Mucosa of gallbladder (tissue), 1 donor: ENCODE measurements around the gene EN2. TPM values are rescaled to one million over a fixed set of nuclear protein-coding genes. Genes with fewer than 3 reads are reported as not detected.

Experiments
- DNase-seq: peaks from one replicate; pipeline ENCODE4 v3.0.0-alpha.2; 2020; ENCODE audit warnings: low spot score
- total RNA-seq: library from RNA; stranded (reverse); gene quantifications from one replicate; pipeline ENCODE4 v1.2.1, GENCODE V29; 2021
- donor health status: DM: no; HTN: no; CAD: no.

Gene EN2
- total RNA-seq, 1 donor from 2014 or later, result not detected

GRCh38 chr7:155486783-155487508 is 29.0 kb downstream of the EN2 start:
- DNase-seq, result no peak

DNA sequence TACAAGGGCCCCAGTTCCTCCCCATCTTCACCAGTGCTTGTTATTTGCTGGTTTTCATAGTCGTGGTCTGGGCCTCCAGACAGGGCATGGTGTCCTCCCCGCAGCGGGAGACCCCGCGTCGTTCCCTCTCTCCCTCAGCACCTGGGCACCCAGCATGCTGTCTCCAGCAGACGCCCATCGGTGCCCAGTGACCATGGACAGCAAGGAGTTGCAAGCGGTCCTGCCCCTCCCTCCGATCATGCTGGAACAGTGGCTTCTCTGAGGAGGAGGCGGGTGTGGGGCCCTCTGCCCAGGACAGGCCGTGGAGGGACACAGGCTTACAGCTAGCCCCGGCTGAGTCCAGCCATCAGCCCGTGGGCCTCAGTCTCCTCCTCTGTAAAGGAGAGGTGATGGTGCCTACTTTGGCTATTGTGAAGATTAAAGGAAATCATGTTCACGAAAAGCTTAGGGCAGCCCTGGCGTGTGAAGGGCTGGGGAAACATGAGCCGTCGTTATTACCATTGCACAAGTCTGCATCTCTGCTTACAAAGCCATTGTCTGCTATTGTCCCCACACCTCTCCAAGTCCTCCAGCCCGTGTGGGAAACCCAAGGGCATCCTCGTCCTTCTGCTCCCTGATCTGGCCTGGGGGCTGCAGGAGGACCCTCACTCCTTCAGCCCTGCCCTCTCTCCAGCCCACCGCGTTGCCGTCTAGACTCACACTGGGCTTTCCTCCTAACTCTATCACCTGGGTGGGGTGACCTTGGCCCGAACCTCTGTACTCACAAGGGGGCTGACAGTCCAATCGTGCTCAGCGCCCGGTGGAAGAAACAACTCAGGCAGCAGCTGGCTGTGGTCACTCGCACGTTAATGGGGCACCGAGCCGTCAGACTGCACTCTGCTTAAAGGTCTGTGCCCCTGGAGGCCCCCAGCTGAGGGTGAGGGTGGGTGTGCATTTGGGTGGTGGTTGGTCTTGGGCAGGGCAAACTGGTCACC is 29.9 kb downstream of the EN2 start:
- no peak for DNase-seq

GRCh38 chr7:155488483-155489127 is 30.7 kb downstream of the EN2 start:
- no peak for DNase-seq

DNA sequence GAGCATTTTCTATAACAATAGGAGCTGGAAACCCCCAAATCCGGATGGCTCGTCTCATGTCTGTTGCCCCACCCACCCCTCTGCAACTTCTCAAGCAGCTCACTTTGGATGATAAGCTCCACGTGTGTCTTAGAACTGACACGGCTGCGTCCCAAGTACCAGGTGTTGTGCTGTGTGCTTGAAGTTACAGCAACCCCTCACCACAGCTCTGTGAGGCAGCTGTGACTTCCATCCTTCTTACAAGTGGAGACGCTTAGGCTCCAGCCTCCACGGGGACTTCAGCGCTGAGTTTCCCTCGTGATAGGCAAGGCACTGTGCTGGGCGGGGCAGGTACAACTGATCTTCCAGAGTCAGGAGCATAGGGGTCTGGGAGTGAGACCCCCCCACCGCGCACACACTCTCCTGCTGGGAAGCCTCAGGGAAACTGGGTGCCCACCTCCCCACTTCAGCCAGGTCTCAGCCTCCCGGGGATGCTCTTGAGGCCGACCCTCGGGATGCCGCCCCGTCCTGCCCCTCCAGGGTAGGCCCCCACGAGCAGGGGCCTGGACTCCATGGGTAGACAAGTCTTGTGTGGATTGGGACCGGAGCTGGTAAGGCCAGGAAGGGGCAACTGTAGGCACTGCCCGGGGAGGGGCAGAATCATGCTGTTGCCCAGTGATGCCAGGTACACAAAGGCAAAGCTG is 31.4 kb downstream of the EN2 start:
- DNase-seq, result no peak

GRCh38 chr7:155489862-155490696 is 32.1 kb downstream of the EN2 start:
- no peak for DNase-seq

DNA sequence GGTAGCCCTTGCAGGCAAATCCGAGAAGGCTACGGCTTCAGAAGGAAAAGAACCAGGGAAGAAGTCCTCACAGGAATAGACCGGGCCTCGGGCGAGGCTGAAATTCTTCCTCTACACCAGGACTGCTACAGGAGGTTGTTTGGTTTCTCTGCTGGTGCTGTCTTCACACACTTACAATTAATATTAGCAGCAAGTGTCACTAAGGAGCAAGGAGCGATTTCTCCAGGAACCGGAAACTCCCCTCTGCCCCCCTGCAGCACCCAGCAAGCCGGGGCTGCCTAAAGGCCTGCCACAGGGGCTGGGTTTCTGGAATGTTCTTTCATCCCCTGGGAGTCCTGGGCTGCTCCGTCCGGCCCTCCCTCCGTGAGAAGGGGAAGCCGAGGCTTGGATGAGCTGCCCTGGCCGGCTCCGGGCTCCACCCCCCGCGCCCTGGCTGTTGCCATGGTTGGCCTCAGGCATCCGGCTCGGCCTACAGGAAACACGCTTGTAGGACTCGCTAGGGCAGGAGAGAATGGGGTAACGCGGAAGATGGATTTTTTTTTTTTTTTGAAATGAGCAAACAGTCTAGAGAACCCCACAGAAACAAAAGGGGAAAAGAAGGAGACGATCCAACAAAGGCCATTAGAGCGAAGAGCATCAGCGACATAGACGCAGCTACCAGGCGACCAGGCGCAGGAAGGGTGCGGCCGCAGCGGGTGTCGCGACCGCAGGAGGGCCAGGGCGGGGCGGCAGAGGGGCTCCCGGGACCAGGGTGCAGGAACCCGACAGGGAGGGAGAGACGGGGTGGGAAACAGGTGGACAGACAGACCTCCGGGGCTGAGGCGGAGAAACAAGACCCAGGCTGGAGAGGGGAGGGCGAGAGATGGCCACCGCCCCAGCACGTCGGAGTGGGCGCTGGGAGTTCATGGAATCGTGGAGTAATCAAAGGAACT is 33.0 kb downstream of the EN2 start:
- peak; percentile 49 for DNase-seq

GRCh38 chr7:155491812-155492211 is 33.9 kb downstream of the EN2 start:
- DNase-seq, result no peak

DNA sequence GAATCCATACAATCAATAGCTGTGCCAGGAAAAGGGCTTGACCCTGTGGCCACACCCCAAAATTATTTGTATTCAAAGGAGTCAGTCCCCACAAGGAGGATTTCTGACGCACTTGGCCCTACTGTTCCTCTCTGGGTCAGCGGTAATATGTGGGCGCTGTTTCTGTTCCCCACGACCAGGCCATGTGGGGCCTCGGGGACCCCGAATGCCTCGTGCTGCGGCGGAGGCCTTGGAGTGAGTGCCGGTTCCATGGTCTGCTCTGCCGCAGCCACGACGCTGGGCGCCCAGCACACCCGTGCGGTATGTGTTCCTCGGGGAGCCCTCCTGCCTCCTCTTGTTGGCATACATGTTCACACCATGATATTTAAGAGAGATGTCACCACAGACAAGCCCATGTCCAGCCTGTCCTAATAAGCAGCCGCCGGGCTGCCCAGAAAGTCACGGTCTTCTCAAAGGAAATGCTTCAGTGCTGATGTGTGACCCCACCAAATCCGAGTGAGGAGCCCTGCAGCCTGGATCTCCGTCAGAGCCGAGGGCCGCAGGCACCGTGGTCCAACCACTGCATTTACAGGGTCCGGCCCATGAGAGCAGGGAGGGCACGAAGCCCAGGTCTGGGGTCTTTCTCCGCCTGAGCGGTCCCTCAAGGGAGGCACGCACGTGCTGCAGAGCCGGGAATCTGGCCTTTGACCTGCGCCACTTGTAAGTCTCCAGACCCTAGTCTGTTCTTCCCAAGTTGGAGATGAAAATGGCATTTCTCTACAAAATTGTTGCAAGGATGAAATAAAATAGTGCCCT is 36.0 kb downstream of the EN2 start:
- no peak for DNase-seq

DNA sequence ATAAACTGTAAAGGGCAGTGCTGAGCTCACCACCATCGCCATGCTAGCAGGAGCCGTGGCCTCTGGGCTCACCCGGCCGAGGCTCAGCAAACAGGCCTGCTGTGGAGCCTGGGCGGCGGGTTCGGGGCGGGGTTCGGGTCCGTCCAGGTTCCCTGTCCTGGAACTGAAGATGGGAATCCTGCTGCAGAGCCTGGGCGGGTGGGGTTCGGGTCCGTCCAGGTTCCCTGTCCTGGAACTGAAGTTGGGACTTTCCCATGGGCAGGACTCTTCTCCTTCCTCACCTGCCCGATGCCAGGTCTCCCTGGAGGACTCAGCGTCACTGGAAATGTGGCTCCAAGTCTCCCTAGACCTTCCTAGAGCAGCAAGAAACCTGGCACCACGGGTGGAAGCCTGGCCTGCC is 36.6 kb downstream of the EN2 start:
- DNase-seq, result no peak

DNA sequence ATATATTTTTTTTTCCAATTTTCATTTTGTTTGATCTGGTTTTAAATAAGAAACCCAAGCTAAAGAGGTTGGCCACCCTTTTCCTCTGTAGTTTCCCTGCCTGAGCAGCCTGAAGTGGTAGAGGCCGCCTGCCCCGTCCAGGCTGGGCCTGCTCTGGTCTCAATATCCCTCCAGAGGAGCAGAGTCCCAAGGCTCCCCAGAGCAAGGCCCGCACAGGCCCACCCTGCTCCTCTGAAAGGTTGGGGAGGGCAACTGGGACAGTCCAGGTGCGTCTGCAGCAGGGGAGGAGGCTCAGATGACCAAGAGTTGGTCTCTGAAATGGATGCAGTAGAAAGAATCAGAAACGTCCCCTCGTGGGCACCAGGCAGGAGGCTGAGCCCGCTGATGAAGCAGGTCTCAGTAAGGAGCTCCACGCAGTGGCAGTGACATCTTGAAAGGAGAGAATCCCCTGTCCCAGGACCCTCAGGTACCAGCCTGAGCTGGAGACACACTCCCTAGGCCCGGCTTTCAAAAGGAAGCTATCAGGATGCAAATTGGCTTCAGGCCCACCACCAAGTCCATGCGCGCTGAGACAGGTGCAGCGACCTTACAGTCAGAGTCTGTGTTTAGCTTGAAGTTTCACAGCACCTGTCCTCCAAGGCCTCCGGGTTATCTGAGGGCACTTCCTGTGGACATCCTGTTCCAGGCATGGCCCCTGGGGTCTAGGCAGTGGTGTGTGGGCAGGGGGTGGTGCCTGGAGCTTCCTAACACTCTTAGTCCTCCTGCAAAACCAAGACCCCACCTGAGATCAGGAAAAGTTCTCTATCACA is 37.7 kb downstream of the EN2 start:
- no peak for DNase-seq

GRCh38 chr7:155496267-155497005 is 38.5 kb downstream of the EN2 start:
- DNase-seq, result no peak

DNA sequence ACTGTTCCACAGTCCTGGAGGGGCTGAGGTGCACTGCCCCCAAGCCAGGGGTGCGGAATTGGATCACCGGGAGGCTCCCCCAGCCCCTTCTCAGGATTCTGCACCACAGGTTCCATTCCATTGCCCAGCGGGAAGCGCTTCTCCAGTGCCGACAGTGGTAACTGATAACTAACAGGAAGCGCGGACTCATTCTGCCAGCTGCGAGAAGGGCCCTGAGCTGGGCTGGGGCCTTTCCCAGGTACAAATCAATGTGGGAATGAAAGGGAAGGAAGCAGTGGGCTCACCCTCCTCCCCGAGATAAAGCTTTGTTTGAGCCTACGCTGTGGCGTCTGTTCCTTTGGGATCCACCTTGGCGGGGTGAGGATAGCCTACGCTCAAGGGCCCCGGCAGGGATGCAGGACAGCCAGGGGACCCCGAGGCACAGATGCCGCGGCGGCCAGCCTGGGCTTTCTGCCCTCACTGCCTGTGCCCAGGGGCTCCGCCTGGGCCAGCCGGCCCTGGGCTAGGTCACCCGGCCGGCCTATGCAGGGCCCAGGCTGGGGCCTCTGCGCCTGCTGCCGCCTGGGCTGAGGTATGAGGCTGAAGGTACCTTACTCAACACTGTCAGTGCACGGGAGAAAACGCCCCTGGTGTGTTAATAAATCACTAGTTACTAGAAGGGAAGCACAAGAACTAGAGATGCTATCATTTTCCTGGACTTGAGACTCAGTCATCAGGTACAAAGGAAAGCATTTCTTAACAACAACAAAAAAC is 39.4 kb downstream of the EN2 start:
- DNase-seq, result no peak

DNA sequence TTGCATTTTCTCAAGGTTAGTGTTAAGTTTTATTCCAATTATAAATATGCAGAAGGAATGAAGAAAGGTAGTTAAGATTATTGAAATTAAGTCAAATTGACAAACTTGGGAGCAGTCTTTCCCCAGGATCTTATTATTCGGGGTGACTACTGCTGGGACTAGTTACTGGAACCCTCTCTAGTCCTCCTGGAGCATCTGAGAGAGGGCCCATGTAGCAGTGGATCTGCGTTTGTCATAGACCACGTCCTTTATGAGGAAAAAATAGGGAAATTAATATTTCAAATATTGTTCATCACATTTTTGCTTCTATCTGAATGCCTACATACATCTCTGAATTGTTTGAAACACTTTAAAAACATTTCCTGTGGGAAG is 47.5 kb downstream of the EN2 start:
- no peak for DNase-seq

DNA sequence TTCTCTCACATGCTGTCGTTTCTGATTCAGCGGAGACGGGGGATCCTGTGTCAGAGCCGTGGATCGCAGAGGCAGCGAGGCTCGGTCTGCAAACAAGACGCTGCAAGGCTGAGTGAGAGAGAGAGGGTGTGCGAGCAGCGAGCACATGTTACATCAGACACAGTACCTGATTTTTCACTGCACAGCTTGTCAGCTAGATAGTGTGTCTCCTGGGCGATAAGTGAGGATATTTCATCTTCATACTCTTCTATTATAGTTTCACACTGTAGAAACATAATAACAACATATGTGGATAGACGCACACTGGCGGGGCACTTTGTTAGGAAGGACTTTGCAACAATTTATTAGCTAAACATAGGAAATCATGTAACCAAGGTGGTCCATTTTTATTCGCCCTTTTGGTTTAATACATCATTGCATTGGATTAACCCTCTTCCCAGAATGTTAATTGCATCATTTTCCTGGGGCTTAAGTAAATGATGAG is 49.0 kb downstream of the EN2 start:
- DNase-seq, result no peak

DNA sequence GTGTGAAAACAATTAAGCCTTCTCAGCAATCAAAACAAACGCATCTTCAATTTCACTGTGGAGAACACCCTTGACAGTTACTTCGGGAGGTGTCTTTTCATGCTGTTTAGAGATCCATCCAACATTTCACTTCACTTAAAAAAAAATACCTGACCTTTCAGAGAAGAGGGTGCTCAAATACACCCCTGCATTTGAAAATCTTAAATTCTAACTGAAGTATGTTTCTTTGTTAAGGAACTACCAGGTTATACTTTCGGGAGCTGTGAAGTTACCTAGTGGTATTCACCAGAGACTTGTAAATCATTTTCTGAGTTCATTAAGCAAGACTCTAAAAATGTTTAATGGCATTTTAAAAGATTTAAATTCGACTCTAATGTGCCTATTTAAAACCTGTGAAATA is 49.6 kb downstream of the EN2 start:
- DNase-seq, result no peak
